GM12878 (cell line): ENCODE measurements around the gene KLRG1.

Source experiments
- PAX8 ChIP-seq: fragments of 450-650 bp; IDR thresholded peaks from 2 replicates; pipeline ENCODE4 v1.6.1; 2017; ENCODE audit warnings: mild to moderate bottlenecking, moderate library complexity
- SKIL ChIP-seq: fragments of 450-650 bp; IDR thresholded peaks from 2 replicates; pipeline ENCODE4 v1.6.1; 2017; ENCODE audit warnings: mild to moderate bottlenecking, low read depth, inconsistent platforms; ENCODE audit not compliant: poor library complexity, severe bottlenecking

DNA sequence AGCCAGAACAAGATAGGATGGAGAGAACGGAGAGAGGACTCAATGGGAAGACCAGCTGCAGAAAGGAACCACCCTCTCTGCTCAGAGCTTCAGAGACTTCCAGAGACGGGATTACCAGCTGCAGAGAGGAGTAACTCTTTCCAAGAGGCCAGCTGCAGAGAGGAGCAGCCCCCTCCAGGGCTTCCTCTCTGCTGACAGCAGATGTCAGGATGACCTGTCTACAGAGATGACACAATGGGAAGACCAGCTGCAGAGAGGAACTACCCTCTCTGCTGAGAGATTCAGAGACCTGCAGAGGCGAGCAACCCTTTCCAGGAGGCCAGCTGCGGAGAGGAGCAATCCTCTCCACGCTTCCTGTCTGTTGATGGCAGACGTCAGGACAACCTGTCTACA is 61.8 kb downstream of the KLRG1 start:
- TF ChIP-seq SKIL (no peak), PAX8 (no peak)
